Measurements from ENCODE around the gene FBXL16. TPM values are rescaled to one million over a fixed set of nuclear protein-coding genes. Genes with fewer than 3 reads are reported as not detected.
A peak's percentile ranks its signal among the peaks of the same experiment; 100 is the strongest.

FBXL16 gene
- total RNA-seq, 1 donor, result under 0.01 TPM

GRCh38 chr16:729768-730665 lies 24.4 kb upstream of the FBXL16 start:
- H3K4me3 ChIP-seq (ENCODE audit: low read depth, low read length), result no peak overlapping the region
- TF ChIP-seq, protein P1, sequence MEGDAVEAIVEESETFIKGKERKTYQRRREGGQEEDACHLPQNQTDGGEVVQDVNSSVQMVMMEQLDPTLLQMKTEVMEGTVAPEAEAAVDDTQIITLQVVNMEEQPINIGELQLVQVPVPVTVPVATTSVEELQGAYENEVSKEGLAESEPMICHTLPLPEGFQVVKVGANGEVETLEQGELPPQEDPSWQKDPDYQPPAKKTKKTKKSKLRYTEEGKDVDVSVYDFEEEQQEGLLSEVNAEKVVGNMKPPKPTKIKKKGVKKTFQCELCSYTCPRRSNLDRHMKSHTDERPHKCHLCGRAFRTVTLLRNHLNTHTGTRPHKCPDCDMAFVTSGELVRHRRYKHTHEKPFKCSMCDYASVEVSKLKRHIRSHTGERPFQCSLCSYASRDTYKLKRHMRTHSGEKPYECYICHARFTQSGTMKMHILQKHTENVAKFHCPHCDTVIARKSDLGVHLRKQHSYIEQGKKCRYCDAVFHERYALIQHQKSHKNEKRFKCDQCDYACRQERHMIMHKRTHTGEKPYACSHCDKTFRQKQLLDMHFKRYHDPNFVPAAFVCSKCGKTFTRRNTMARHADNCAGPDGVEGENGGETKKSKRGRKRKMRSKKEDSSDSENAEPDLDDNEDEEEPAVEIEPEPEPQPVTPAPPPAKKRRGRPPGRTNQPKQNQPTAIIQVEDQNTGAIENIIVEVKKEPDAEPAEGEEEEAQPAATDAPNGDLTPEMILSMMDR (IDR thresholded peaks at IDR 0.05; ENCODE audit: insufficient read depth, low read length), result no peak
- no peak for DNase-seq (ENCODE audit: low read depth)

DNA sequence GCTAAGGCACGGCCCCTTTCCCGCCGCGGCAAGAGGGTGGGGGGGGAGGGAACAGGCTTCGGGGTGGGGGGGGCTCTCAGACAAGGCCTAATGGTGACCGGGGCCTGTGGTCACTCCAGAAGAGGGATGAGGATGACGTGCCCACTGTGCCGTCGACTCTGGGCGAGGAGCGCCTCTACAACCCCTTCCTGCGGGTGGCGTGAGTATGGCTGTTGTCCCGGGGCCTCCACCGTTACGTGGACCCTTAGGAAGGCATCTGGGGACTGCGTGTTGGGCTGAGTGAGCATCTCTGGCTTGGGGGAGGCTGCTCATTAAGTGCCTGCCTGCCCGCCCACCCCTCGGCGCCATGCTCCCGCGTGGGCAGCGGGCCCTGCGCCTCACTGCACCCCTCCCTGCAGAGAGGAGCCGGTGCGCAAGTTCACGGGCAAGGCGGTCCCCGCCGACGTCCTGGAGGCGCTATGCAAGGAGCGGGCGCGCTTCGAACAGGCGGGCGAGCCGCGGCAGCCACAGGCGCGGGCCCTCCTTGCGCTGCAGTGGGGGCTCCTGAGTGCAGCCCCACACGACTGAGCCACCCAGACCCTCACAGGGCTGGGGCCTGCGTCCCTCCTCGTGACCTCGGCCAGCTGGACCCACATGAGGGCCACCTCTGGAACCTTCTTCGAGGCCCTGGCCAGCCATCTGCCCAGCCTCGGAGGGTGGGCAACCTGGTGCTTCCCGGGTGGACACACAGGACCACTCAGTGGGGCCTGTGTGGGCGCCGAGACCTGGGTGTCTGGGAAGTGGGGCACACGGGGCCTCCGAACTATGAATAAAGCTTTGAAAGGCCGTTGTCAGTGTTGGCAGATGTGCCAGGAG lies 23.5 kb upstream of the FBXL16 start:
- no peak for DNase-seq (ENCODE audit: low read depth)
- TF ChIP-seq, protein P1 (IDR thresholded peaks at IDR 0.05; ENCODE audit: insufficient read depth, low read length), result no peak
- H3K4me3 ChIP-seq (ENCODE audit: low read depth, low read length), result no peak overlapping the region

DNA sequence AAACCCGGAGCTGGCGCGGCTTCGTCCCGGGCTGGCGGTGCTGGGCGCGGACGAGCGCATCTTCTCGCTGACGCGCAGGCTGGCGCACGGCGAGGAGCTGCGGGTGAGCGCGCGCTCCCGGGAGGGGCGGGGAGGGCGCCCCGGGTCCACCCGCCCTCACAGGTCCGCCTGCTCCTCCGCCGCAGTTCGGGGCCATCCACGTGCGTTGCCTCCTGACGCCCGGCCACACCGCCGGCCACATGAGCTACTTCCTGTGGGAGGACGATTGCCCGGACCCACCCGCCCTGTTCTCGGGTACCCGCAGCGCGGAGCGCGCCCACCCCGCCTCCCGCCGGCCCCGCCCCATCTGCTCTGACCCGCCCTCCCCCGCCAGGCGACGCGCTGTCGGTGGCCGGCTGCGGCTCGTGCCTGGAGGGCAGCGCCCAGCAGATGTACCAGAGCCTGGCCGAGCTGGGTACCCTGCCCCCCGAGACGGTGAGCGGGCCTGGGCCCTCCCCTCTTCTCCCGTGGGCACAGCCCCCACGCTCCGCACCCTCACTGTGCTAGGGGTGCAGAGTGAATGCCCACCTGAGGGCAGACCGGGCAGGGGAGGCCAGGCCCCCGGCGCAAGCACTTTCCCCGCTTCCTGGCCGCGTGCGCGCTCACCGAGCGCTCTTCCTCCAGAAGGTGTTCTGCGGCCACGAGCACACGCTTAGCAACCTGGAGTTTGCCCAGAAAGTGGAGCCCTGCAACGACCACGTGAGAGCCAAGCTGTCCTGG lies 22.7 kb upstream of the FBXL16 start:
- peak; percentile 63 for DNase-seq (ENCODE audit: low read depth)
- TF ChIP-seq, protein P1 (IDR thresholded peaks at IDR 0.05; ENCODE audit: insufficient read depth, low read length), result no peak
- peak overlapping the region; percentile 73 for H3K4me3 ChIP-seq (ENCODE audit: low read depth, low read length)

DNA sequence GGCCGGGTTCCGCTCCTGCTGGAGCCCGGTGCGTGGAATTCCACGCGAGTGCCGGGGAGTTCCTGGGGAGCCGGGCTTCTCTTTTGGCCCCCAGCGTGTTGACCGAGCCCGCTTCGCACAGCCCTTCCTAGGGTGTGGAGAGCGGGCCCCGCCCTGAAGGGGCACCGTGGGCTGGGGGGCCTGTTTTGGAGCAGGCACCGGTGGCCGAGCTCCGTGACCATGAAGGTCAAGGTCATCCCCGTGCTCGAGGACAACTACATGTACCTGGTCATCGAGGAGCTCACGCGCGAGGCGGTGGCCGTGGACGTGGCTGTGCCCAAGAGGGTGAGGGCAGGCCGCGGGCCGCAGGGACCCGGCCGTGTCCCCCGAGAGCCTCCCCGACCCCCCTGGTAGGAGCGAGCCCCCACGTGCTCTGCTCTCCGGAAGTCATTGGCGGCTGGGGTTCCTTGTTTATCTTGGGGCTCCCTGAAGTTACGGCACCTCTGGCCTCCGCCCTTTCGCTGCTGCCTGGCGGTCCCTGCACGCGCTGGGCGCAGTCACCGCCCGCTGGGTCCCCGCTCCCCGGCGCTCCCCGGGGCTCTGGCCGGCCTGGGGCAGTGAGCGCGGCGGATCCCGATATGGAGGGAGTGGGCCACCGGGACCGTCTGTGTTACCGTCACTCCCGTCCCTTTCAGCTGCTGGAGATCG lies 21.8 kb upstream of the FBXL16 start:
- DNase-seq (ENCODE audit: low read depth), result no peak
- peak overlapping the region; percentile 73 for H3K4me3 ChIP-seq (ENCODE audit: low read depth, low read length)
- TF ChIP-seq, protein P1 (IDR thresholded peaks at IDR 0.05; ENCODE audit: insufficient read depth, low read length), result no peak

- H3K4me3 ChIP-seq (ENCODE audit: low read depth, low read length), result peak within 1 kb of the TSS; percentile 73
- DNase-seq (ENCODE audit: low read depth), result no peak
- TF ChIP-seq, protein P1 (IDR thresholded peaks at IDR 0.05; ENCODE audit: insufficient read depth, low read length), result no peak
Measured at GRCh38 chr16:726438-727290, 21.1 kb upstream of the FBXL16 start, which contains the start of the genes CCDC78 and HAGHL. Gene CCDC78 (minus strand): TSS chr16:726443. CDS start chr16:726367, 76 bp downstream. Gene HAGHL (plus strand): TSS chr16:727106. CDS start chr16:727510, 404 bp downstream.

Measured in fibroblast of the aortic adventitia (primary cell).